GM23338 (cell line): ENCODE results near the gene NTM.

Experiments
- JUNB ChIP-seq: IDR thresholded peaks from one replicate; pipeline ENCODE4 v1.6.1; 2016; ENCODE audit warnings: antibody characterized with exemption; ENCODE audit not compliant: unreplicated experiment
- POLR2AphosphoS5 ChIP-seq: IDR thresholded peaks from 2 replicates; pipeline ENCODE4 v1.6.1; 2016; ENCODE audit warnings: antibody characterized with exemption, low read depth
- TF ChIP-seq, protein P1 (sequence below), 2 experiments: fragments of 200-600 bp in 1 of 2; sonication (generic) in 1 of 2; conservative IDR thresholded peaks; 2 replicates each; pipeline versions ENCODE4 v1.5.1 to v1.6.1; 2016 to 2017; ENCODE audit warnings: antibody characterized with exemption in 2 of 2, low read depth in 2 of 2, mild to moderate bottlenecking in 2 of 2, moderate library complexity in 1 of 2

DNA sequence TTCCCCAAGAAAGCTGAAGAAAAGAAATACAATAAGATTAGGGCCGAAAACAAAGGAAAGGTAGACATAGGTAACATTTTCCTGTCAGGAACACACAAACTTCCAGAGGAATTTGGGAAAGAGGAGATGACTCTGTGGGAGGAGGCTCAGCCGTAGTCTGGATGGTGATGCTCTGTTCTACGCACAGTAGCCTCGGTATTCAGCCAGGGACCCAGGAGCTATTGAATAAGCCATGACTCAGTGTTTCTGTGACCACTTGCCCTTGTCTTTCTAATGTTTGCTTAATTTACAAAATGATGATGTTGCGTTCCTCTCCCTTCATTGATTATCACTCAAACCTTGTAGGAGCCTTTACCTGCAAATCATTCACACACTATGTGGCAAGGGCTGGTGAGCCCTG, 745.0 kb downstream of the NTM start:
- TF ChIP-seq, protein P1, sequence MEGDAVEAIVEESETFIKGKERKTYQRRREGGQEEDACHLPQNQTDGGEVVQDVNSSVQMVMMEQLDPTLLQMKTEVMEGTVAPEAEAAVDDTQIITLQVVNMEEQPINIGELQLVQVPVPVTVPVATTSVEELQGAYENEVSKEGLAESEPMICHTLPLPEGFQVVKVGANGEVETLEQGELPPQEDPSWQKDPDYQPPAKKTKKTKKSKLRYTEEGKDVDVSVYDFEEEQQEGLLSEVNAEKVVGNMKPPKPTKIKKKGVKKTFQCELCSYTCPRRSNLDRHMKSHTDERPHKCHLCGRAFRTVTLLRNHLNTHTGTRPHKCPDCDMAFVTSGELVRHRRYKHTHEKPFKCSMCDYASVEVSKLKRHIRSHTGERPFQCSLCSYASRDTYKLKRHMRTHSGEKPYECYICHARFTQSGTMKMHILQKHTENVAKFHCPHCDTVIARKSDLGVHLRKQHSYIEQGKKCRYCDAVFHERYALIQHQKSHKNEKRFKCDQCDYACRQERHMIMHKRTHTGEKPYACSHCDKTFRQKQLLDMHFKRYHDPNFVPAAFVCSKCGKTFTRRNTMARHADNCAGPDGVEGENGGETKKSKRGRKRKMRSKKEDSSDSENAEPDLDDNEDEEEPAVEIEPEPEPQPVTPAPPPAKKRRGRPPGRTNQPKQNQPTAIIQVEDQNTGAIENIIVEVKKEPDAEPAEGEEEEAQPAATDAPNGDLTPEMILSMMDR (conservative IDR thresholded peaks at IDR 0.05; ENCODE audit: low read depth in 2 of 2): no peak
- TF ChIP-seq POLR2AphosphoS5: no peak
- no peak for TF ChIP-seq JUNB
